SK-N-SH treated with all-trans-retinoic acid at 6 μM for 48 hours (cell line): Measurements from ENCODE around the gene SLC15A2.

Source experiments
- ARNTL ChIP-seq: fragments of 450-650 bp; formaldehyde crosslinking; IDR thresholded peaks from 2 replicates; pipeline ENCODE4 v1.5.0; 2020; ENCODE audit warnings: low read depth, mild to moderate bottlenecking, moderate library complexity, borderline replicate concordance
- CREB5 ChIP-seq: fragments of 250-450 bp; sonication (Bioruptor Pico); IDR thresholded peaks from 2 replicates; pipeline ENCODE4 v1.5.1; 2020; ENCODE audit warnings: low read depth, mild to moderate bottlenecking, moderate library complexity
- OSR1 ChIP-seq: fragments of 250-450 bp; sonication (Bioruptor Pico); IDR thresholded peaks from 2 replicates; pipeline ENCODE4 v1.8.0; 2022; ENCODE audit warnings: moderate library complexity, mild to moderate bottlenecking, inconsistent platforms
- TCF4 ChIP-seq: fragments of 250-450 bp; sonication (Bioruptor Pico); IDR thresholded peaks from 2 replicates; pipeline ENCODE4 v1.8.0; 2021; ENCODE audit warnings: mild to moderate bottlenecking, moderate library complexity, borderline replicate concordance
- TSHZ2 ChIP-seq: fragments of 250-450 bp; sonication (Bioruptor Pico); IDR thresholded peaks from 2 replicates; pipeline ENCODE4 v1.5.0; 2020; ENCODE audit warnings: mild to moderate bottlenecking, moderate library complexity
- ZC3H10 ChIP-seq: fragments of 250-450 bp; sonication (Bioruptor Pico); IDR thresholded peaks from 2 replicates; pipeline ENCODE4 v1.5.1; 2021; ENCODE audit warnings: mild to moderate bottlenecking, moderate library complexity
- ZNF8 ChIP-seq: fragments of 450-650 bp; formaldehyde crosslinking; IDR thresholded peaks from 2 replicates; pipeline ENCODE4 v1.5.0; 2020; ENCODE audit warnings: mild to moderate bottlenecking, moderate library complexity

GRCh38 chr3:121869736-121870135 is 24.5 kb upstream of the SLC15A2 start:
- TF ChIP-seq CREB5 (CRISPR knock-in tag) (no peak), TCF4 (no peak), ZNF8 (CRISPR knock-in tag) (no peak), ARNTL (CRISPR knock-in tag) (no peak), OSR1 (CRISPR knock-in tag) (no peak), ZC3H10 (CRISPR knock-in tag) (no peak), TSHZ2 (no peak)
